ENCODE results near the gene IGSF21.
"Not testable (repeated sequence)": the region's sequence is repeated elsewhere in the genome, so short reads cannot be mapped to it uniquely, and the experiment has no call there.

IGSF21 gene

GRCh38 chr1:18413541-18414305 is 306.1 kb downstream of the IGSF21 start:
- DNase-seq (ENCODE audit: low spot score) = no peak
- H3K27ac ChIP-seq = no peak overlapping the region
- CTCF ChIA-PET = no interaction called here
- no peak for TF ChIP-seq CTCF (conservative IDR thresholded peaks at IDR 0.05; ENCODE audit: low read depth)
- POLR2A ChIA-PET (ENCODE audit: low non-redundant PET) = no interaction called here

DNA sequence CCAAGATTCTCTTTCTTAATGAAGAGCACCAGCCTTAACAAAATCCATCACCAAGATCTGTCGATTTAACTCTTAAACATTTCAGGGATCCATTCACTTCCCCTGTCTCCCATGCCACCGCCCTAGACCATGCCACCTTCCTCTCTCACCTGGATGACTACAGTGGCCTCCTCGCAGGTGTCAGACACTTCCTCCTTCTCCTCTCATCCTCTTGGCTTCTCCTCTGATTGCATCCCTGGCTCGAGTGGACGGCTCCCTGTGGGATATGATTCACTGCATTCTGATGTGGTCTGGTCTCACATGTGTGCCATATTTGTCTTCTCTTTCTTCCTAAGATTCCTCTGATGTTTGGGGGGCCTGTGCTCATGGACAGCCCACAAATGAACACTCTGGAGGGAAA is 306.7 kb downstream of the IGSF21 start:
- DNase-seq (ENCODE audit: low spot score) = no peak
- no peak for TF ChIP-seq CTCF (conservative IDR thresholded peaks at IDR 0.05; ENCODE audit: low read depth)
- H3K27ac ChIP-seq = no peak overlapping the region
- CTCF ChIA-PET = no interaction called here
- POLR2A ChIA-PET (ENCODE audit: low non-redundant PET) = no interaction called here

DNA sequence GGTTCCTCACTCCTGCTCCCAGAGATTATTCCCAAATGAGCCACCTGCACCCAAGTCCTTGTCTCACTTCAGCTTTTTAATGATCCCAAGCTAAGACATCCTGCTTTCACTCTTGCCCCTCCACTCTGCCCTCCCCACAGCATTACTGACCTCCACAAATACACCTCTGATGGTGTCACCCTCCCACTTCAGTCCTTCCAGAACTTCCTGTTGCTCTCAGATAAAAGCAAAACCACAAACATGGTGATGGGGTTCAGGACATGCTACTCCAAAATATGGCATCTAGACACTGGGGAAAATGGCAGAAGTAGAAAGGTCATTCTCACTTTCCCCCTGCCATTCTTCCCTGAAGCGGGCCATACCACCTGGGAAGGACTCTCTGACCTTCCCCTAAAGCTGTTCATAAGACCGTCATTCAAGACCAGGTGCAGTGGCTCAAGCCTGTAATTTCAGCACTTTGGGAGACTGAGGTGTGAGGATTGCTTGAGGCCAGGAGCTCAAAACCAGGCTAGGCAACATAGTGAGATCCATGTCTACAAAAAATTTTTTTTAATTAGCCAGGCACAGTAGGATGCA is 307.4 kb downstream of the IGSF21 start:
- CTCF ChIA-PET = no interaction called here
- no peak for DNase-seq (ENCODE audit: low spot score)
- no peak for TF ChIP-seq CTCF (conservative IDR thresholded peaks at IDR 0.05; ENCODE audit: low read depth)
- POLR2A ChIA-PET (ENCODE audit: low non-redundant PET) = no interaction called here
- H3K27ac ChIP-seq = no peak overlapping the region

DNA sequence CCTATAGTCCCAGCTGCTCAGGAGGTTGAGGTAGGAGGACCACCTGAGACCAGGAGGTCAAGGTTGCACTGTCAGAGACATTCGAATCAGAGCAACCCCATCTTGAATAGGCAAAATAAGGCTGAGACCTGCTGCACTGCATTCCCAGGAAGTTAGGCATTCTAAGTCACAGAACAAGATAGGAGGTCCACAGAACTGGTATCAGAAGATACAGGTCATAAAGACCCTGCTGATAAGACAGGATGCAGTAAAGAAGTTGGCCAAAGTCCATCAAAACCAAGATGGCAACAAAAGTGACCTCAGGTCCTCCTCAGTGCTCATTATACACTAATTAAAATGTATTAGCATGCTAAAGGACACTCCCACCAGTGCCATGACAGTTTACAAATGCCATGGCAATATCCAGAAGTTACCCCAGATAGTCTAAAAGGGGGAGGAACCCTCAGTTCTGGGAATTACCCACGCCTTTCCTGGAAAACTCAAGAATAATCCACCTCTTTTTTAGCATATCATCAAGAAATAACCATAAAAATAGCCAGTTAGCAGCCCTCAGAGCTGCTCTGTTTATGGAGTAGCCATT is 307.9 kb downstream of the IGSF21 start:
- POLR2A ChIA-PET (ENCODE audit: low non-redundant PET) = no interaction called here
- DNase-seq (ENCODE audit: low spot score) = no peak
- CTCF ChIA-PET = no interaction called here
- no peak for TF ChIP-seq CTCF (conservative IDR thresholded peaks at IDR 0.05; ENCODE audit: low read depth)
- no peak overlapping the region for H3K27ac ChIP-seq

GRCh38 chr1:18416126-18416525 is 308.5 kb downstream of the IGSF21 start:
- CTCF ChIA-PET; H3K27ac ChIP-seq; POLR2A ChIA-PET (ENCODE audit: low non-redundant PET); DNase-seq (ENCODE audit: low spot score): not testable (repeated sequence)

- ChIA-PET CTCF (interaction anchor here (0.6 kb wide), 1 partner anchor 227 kb away, joined by 3 read pairs; no protein-coding TSS in a partner anchor), POLR2A (ENCODE audit: low non-redundant PET) (no interaction called here)
- no peak for DNase-seq (ENCODE audit: low spot score)
- TF ChIP-seq CTCF (conservative IDR thresholded peaks at IDR 0.05; ENCODE audit: low read depth) = no peak
- H3K27ac ChIP-seq = no peak overlapping the region
Measured at GRCh38 chr1:18417316-18418269, 310.0 kb downstream of the IGSF21 start.
